Measurements from ENCODE around the gene PRR15L.

DNA sequence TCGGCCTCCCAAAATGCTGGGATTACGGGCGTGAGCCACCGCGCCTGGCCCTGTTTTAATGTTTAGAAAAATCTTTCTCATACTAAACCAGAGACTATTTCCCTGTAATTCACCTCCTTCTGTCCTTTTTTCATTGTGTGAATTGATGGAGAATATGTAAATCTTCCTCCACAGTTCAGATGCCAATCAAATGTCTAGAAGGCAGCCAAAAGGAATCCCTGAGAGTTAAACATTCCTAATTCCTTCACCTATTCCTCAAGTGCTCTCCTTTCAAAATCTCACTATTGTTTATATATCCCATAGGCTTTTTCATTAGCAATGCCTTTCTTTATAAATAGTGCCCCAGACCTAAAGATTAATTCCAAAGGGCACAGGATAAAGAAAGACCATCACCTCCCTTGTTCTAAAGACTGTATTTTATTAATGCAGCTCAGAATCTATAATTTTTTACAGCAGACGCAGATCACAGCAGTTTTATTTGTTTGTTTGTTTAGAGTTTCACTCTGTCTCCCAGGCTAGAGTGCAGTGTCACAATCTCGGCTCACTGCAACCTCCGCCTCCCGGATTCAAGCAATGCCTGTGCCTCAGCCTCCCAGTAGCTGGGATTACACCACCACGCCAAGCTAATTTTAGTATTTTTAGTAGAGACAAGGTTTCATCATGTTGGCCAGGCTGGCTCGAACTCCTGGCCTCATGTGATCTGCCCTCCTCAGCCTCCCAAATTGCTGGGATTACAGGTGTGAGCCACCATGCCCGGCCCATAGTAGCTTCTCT lies 49.4 kb upstream of the PRR15L start:
- TF ChIP-seq, protein P1, sequence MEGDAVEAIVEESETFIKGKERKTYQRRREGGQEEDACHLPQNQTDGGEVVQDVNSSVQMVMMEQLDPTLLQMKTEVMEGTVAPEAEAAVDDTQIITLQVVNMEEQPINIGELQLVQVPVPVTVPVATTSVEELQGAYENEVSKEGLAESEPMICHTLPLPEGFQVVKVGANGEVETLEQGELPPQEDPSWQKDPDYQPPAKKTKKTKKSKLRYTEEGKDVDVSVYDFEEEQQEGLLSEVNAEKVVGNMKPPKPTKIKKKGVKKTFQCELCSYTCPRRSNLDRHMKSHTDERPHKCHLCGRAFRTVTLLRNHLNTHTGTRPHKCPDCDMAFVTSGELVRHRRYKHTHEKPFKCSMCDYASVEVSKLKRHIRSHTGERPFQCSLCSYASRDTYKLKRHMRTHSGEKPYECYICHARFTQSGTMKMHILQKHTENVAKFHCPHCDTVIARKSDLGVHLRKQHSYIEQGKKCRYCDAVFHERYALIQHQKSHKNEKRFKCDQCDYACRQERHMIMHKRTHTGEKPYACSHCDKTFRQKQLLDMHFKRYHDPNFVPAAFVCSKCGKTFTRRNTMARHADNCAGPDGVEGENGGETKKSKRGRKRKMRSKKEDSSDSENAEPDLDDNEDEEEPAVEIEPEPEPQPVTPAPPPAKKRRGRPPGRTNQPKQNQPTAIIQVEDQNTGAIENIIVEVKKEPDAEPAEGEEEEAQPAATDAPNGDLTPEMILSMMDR (IDR thresholded peaks at IDR 0.05), result no peak
- no peak for TF ChIP-seq POLR2A (IDR thresholded peaks at IDR 0.05)

Data from heart left ventricle (tissue), 13 donors.